ENCODE measurements around the gene FAP.
A peak's percentile ranks its signal among the peaks of the same experiment; 100 is the strongest.

FAP gene

GRCh38 chr2:162188451-162188850, 54.8 kb downstream of the FAP start:
- DNase-seq (ENCODE audit: low read depth in 3 of 3): no peak

- DNase-seq (ENCODE audit: low read depth in 3 of 3): no peak
Measured at GRCh38 chr2:162185541-162186232, 57.6 kb downstream of the FAP start.

- DNase-seq (ENCODE audit: low read depth in 3 of 3): no peak
Measured at GRCh38 chr2:162184821-162185450, 58.3 kb downstream of the FAP start.

GRCh38 chr2:162184359-162184758, 58.9 kb downstream of the FAP start:
- DNase-seq (ENCODE audit: low read depth in 3 of 3): no peak

GRCh38 chr2:162182395-162182794, 60.9 kb downstream of the FAP start:
- no peak for DNase-seq (ENCODE audit: low read depth in 3 of 3)

DNA sequence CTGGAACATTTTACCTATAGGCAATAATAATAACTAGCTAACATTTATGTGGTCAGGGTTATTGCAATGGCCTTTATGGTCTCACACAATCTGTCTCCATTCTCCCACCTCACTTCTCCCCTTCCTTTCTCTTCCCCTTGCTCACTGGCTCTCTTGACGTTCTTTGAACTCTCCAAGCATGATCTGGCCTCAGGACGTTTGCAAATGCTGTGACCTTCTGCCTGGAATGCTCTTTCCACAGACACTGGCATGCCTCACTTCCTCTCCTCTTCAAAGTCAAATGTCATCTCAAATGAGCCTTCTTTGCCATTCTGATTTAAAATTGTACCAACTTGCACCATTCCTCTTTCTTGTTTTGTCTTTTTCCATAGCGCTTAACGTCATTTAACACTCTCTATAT, 65.9 kb downstream of the FAP start:
- no peak for DNase-seq (ENCODE audit: low read depth in 3 of 3)

DNA sequence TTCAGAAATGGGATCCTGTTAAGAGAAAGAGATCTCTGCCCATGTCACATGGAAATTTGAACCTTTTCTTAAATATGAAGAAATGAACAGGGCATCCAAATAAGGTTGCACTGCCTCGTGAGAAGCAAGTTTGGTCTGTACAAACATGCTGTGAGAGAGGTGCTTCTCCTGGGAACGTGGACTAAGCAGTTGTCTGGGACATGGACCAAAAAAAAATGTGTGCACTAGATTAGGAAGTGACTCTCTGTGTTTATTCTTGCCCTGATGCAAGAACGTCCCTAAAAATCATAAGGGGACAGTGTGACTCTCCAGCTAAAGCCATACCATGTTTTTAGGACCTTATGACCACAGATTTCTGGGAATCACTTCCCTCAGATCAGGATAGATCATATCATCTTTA, 67.5 kb downstream of the FAP start:
- no peak for DNase-seq (ENCODE audit: low read depth in 3 of 3)

- no peak for DNase-seq (ENCODE audit: low read depth in 3 of 3)
Measured at GRCh38 chr2:162174746-162175145, 68.5 kb downstream of the FAP start.

GRCh38 chr2:162172802-162173370, 70.4 kb downstream of the FAP start:
- DNase-seq (ENCODE audit: low read depth in 3 of 3): no peak

GRCh38 chr2:162166745-162167144, 76.5 kb downstream of the FAP start:
- DNase-seq (ENCODE audit: low read depth in 3 of 3): no peak

DNA sequence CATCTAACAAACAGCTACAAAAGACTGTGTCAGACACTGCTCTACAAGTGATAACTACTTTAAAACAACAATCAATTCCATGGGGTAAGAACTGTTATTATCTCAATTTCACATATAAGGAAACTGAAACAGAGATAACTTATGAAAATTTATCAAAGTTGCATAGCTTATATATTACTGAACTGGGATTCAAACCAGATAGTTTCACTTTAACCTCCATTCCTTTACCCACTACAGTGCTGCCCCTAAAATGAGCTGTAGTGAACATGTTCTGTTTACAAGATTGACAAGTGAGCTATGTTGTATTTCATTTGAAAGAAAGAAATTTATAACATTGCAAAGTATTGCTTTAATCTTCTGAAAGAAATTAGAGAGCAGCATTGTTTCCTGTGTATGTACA, 77.1 kb downstream of the FAP start:
- no peak for DNase-seq (ENCODE audit: low read depth in 3 of 3)

DNA sequence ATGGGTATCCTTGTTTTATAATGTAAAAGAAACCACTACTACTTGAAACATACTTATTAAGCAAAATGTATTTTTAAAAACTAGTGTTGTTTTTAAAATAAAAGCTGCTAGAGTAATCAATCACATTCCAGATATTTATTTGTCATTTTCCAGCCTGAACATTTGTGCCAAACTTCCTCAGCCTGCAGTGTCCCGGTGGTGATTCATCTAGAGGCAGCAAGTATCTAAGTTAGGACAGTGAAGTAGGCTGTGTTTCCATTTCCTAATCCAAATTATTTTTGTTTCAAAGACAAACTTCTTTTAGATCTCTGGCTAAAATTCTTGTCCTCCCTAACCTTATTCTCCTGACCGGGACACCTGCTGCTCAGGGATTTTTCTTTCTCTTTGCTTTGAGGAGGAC, 78.4 kb downstream of the FAP start:
- no peak for DNase-seq (ENCODE audit: low read depth in 3 of 3)

GRCh38 chr2:162159446-162159845, 83.8 kb downstream of the FAP start:
- no peak for DNase-seq (ENCODE audit: low read depth in 3 of 3)

DNA sequence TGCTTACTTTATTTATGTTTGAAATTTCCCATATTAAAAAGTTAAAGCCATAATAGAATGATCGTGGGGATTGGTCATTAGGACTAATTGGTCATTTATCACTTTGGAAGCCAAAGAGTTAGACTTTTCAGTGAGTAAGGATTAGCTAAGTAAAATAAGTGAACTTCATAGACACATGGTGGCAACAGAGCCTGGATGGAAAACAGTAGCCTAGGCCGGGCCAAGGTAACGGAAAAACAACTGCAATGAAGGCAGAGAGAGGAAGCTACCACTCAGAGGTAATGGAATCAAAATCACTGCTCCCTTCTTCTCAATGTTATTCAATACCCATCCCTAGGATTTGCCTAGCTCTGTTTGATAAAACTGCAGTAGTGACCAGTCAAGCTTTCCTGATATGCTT, 87.1 kb downstream of the FAP start:
- DNase-seq (ENCODE audit: low read depth in 3 of 3): no peak

- DNase-seq (ENCODE audit: low read depth in 3 of 3): no peak
Measured at GRCh38 chr2:162155093-162155492, 88.2 kb downstream of the FAP start.

DNA sequence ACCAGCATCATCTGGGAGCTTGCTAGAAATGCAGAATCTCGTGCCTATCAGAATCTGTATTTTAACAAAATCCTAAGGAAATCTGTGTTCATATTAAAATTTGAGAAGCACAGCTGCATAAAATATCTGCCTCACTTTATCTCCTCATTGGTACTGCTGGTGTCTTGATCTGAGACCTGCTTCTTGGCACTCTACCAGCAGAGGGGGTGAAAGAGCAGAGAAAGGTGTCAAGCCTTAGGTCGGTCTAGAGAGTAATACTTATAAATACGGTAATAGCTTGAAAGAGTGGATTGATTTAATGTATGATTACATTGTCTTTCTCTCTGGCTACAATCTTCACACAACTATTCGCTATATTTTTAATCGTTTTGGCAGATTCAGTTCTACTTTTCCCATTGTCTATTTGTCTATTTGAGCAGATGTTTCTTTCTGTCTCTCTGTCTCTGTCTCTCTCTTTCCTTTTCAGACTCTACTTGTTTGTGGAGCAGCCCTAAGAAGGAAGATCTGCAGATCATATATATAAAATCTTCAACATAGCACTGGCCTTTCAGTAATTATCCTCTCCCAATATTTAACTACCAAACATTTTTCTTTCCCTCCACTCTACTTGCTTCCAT, 89.5 kb downstream of the FAP start:
- DNase-seq (ENCODE audit: low read depth in 3 of 3): peak; percentile 22 to 47 (median 35)

DNA sequence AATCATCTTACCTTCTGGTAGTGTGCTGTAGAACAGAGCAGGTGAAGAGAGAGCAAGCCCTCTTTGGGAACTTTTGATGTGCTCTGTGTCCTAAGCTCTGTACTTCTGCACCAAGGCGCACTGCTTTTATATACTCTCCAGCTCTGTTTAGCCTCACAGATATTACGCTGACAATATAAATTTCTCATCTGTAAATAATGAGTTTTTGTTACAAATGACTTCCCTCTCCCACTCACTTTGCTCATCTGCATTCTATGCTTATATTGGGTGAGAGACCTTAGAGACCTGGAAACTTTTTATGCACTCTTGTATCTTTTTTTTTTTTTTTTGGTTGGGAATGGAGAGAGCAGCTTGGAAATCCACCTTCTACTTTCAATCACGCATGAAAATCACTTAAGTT, 91.1 kb downstream of the FAP start, which contains the start of gene GCG:
Gene GCG (minus strand): TSS at position 101 of the 400 bp plus-strand sequence. CDS start 3,069 bp downstream, outside the sequence.
- DNase-seq (ENCODE audit: low read depth in 3 of 3): no peak

DNA sequence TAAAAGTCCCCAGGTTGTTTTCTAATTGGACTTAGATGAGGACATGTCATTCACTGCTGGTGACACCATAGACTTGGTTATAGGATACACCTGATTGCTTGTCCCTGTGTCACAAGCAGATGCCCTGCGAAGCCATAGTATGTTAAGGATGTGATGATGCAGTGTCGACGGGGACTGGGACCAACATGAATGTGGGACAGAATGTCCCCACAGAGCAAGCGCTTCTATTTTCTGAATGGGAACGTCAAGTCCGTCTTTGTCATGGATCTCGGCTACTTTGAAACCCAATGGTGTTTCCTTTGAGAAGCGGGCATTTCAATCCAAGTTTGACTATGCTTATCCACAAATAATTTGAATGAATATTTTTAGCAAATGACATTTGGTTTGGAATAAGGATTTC, 93.3 kb downstream of the FAP start:
- no peak for DNase-seq (ENCODE audit: low read depth in 3 of 3)

GRCh38 chr2:162149466-162149865, 93.8 kb downstream of the FAP start:
- DNase-seq (ENCODE audit: low read depth in 3 of 3): no peak

DNA sequence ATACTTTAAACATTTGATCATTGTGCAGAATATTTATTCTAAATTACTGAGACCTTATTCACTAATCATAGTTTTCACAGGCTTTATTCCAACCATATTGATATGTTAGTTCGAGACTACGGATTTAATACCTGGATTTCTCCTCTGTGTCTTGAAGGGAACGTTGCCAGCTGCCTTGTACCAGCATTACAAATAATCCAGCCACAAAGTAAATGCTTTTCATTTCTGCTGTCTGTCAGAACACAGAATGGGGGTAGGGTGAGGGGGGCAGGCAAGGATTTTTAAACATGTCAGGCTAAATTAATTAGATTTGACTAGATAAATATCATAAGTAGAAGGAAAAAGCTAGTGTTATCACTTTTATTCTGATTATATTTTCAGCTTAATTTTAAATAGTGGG, 94.3 kb downstream of the FAP start:
- DNase-seq (ENCODE audit: low read depth in 3 of 3): no peak

DNA sequence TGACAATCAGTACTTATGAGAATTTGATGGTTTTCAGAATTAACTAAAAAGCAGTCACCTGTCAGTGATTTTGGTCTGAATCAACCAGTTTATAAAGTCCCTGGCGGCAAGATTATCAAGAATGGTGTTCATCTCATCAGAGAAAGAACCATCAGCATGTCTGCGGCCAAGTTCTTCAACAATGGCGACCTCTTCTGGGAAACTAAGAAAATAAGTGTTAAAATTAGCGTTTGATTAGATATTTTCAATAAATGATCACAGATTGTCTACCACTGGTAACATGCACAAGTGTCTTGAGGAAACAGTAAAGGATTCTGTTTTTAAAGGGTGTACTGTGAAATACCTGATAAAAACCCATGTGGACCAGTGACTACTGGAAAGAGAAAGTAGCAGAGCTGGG, 99.3 kb downstream of the FAP start:
- DNase-seq (ENCODE audit: low read depth in 3 of 3): no peak

DNA sequence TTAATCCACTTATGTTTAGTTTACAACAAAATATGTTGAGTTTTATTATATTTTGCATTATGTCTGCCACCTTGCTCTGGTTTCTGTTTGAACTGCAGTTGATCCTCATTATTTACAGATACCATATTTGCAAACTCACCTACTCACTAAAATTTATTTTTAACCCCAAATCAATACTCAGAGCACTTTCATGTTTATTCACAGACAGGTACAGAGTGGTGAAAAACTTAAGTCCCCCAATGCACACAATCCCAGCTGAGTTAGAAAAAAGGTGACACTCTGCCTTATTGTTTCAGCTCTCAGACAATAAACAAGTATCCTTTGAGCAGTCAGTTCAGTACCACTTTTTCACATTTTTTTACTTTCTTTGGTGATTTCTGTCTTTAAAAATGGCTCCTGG, 104.9 kb downstream of the FAP start:
- no peak for DNase-seq (ENCODE audit: low read depth in 3 of 3)

DNA sequence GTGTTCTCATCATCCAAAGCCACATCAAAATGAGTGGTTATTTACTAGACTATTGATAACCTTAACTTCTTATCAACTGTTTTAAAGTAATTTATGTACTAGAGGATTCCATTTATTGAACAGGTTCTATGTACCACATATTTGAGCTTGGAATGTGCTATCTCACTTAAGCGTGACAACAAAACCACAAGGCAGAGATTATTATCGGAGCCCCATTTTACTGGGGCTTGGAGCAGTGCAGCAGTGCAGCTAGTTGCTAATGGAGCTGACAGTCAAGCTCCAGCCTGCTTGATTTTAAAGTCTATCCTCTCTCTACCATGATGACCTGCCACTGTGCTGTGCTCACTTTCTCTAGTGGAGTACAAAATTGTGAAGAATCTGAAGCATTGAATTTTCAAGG, 115.8 kb downstream of the FAP start:
- no peak for DNase-seq (ENCODE audit: low read depth in 3 of 3)

All from stimulated activated CD4-positive, alpha-beta T cell treated with anti-CD3 and anti-CD28 coated beads, TNF-alpha, amount 100 ng/mL, for 48 hours (primary cell).